GM12878 (cell line): ENCODE measurements around the gene SURF6. TPM values are rescaled to one million over a fixed set of nuclear protein-coding genes. Genes with fewer than 3 reads are reported as not detected.

ENCODE experiments used
- ATAC-seq: fragments of 200-7000 bp; cut with Tn5 transposase; 3 replicates; pipeline ENCODE4 v1.9.1; 2020; ENCODE audit warnings: mild to moderate bottlenecking, moderate library complexity
- BruUV-seq: library from RNA; stranded (reverse); fragments of 400-500 nt; replicated peaks from 2 replicates; lab custom pipeline; 2021; lab: Mats Ljungman, UMichigan
- CTCF ChIA-PET: fragments of 300-600 bp; sonication (Branson Sonifier 250); formaldehyde crosslinking; extraction: SDS; loops from one replicate; lab custom pipeline; 2021; ENCODE audit warnings: inconsistent platforms; lab: Yijun Ruan, JAX
- POLR2A ChIA-PET: fragments of 350-600 bp; formaldehyde crosslinking; extraction: SDS; loops from one replicate; lab custom pipeline; 2021; ENCODE audit warnings: inconsistent platforms; lab: Charles Lee
- RAD21 ChIA-PET: fragments of 300-600 bp; sonication (Branson Sonifier 250); formaldehyde crosslinking; loops from one replicate; lab custom pipeline; 2023; ENCODE audit warnings: antibody characterized with exemption; ENCODE audit not compliant: unreplicated experiment; lab: Charles Lee
- SMC1A ChIA-PET: fragments of 300-600 bp; sonication (Branson Sonifier 250); formaldehyde crosslinking; loops from one replicate; lab custom pipeline; 2023; ENCODE audit not compliant: unreplicated experiment, uncharacterized antibody; lab: Charles Lee
- DNase-seq: peaks from one replicate; pipeline ENCODE4 v3.0.0-alpha.2; 2011; ENCODE audit warnings: low read depth, low spot score
- FAIRE-seq: peaks from 3 replicates; lab custom pipeline; 2011; peaks lifted over from hg19 to GRCh38; lab: Jason Lieb, UNC
- H2AFZ ChIP-seq: 2 replicates; pipeline ENCODE4 v1.6.0; 2011; ENCODE audit warnings: low read depth, low read length, control low read depth; ENCODE audit not compliant: control insufficient read depth
- H3K27ac ChIP-seq: 2 replicates; pipeline ENCODE4 v1.5.1; 2011; ENCODE audit warnings: control low read depth; ENCODE audit not compliant: control insufficient read depth, insufficient read depth
- H3K27me3 ChIP-seq, 2 experiments: replicated peaks in 1 of 2; 2 replicates each; pipeline versions ENCODE4 v1.6.0 to v1.6.1; 2011; ENCODE audit warnings: low read length in 1 of 2; ENCODE audit not compliant: control insufficient read depth in 2 of 2, insufficient read depth in 2 of 2
- H3K36me3 ChIP-seq, 2 experiments: 2 replicates each; pipeline ENCODE4 v1.5.1; 2011; ENCODE audit warnings: low read length in 1 of 2; ENCODE audit not compliant: control insufficient read depth in 2 of 2, insufficient read depth in 2 of 2
- H3K4me1 ChIP-seq: 2 replicates; pipeline ENCODE4 v1.6.1; 2011; ENCODE audit warnings: mild to moderate bottlenecking, low read length, moderate library complexity, mixed read lengths; ENCODE audit not compliant: control insufficient read depth, insufficient read depth
- H3K4me2 ChIP-seq: 2 replicates; pipeline ENCODE4 v1.6.0; 2011; ENCODE audit warnings: control low read depth; ENCODE audit not compliant: control insufficient read depth, insufficient read depth
- H3K4me3 ChIP-seq: fragments of 200-600 bp; sonication (generic); 2 replicates; pipeline ENCODE4 v1.5.1; 2016
- H3K79me2 ChIP-seq: 2 replicates; pipeline ENCODE4 v1.6.0; 2011; ENCODE audit warnings: low read length; ENCODE audit not compliant: control insufficient read depth, insufficient read depth
- H3K9ac ChIP-seq: 2 replicates; pipeline ENCODE4 v1.8.0; 2011; ENCODE audit warnings: low read length, control low read depth, mixed read lengths; ENCODE audit not compliant: control insufficient read depth, insufficient read depth
- H3K9me3 ChIP-seq: replicated peaks from 3 replicates; pipeline ENCODE4 v1.5.1; 2011; ENCODE audit warnings: mild to moderate bottlenecking, low read length; ENCODE audit not compliant: control insufficient read depth, insufficient read depth
- H4K20me1 ChIP-seq: 2 replicates; pipeline ENCODE4 v1.6.0; 2011; ENCODE audit not compliant: control insufficient read depth, insufficient read depth
- BCL3 ChIP-seq: IDR thresholded peaks from 2 replicates; pipeline ENCODE4 v1.6.1; 2011; ENCODE audit warnings: borderline replicate concordance, low read depth, mild to moderate bottlenecking, moderate library complexity, low read length; ENCODE audit not compliant: insufficient read depth, poor library complexity, severe bottlenecking
- BHLHE40 ChIP-seq, 2 experiments: fragments of 450-650 bp in 1 of 2; IDR thresholded peaks; 2 replicates each; pipeline ENCODE4 v1.6.1; 2011 to 2017; ENCODE audit warnings: low read depth in 2 of 2, borderline replicate concordance in 1 of 2, improper control_type of control experiment in 1 of 2, low read length in 1 of 2, mild to moderate bottlenecking in 1 of 2
- CREM ChIP-seq: IDR thresholded peaks from 2 replicates; pipeline ENCODE4 v1.6.1; 2014; ENCODE audit warnings: antibody characterized with exemption, low read depth
- E2F8 ChIP-seq: fragments of 450-650 bp; IDR thresholded peaks from 2 replicates; pipeline ENCODE4 v1.6.1; 2018; ENCODE audit warnings: mild to moderate bottlenecking, low read depth, moderate library complexity; ENCODE audit not compliant: partially characterized antibody
- EGR1 ChIP-seq, 2 experiments: IDR thresholded peaks; 1 replicate in 1 of 2; 2 replicates in 1 of 2; pipeline ENCODE4 v1.6.1; 2011 to 2012; ENCODE audit warnings: low read depth in 2 of 2, low read length in 2 of 2, borderline replicate concordance in 1 of 2, mild to moderate bottlenecking in 1 of 2, moderate library complexity in 1 of 2
- HDAC2 ChIP-seq: fragments of 200-600 bp; sonication (generic); IDR thresholded peaks from 2 replicates; pipeline ENCODE4 v1.6.1; 2017
- HSF1 ChIP-seq: fragments of 150-350 bp; IDR thresholded peaks from 2 replicates; pipeline ENCODE4 v1.6.1; 2014; ENCODE audit warnings: mild to moderate bottlenecking, low read depth, low read length
- IKZF1 ChIP-seq: fragments of 450-650 bp; conservative IDR thresholded peaks from 2 replicates; pipeline ENCODE4 v1.6.1; 2017; ENCODE audit warnings: antibody characterized with exemption, mild to moderate bottlenecking
- JUNB ChIP-seq: IDR thresholded peaks from 2 replicates; pipeline ENCODE4 v1.6.1; 2016; ENCODE audit warnings: antibody characterized with exemption, mild to moderate bottlenecking
- KLF5 ChIP-seq: fragments of 450-650 bp; IDR thresholded peaks from 2 replicates; pipeline ENCODE4 v1.6.1; 2014; ENCODE audit warnings: mild to moderate bottlenecking; ENCODE audit not compliant: partially characterized antibody
- MEF2A ChIP-seq: IDR thresholded peaks from 2 replicates; pipeline ENCODE4 v1.6.1; 2011; ENCODE audit warnings: low read depth, mild to moderate bottlenecking, low read length, moderate library complexity; ENCODE audit not compliant: insufficient read depth
- MTA2 ChIP-seq: fragments of 450-650 bp; IDR thresholded peaks from 2 replicates; pipeline ENCODE4 v1.6.1; 2016; ENCODE audit warnings: low read depth, mild to moderate bottlenecking, moderate library complexity
- NR2C1 ChIP-seq: fragments of 450-650 bp; IDR thresholded peaks from 2 replicates; pipeline ENCODE4 v1.6.1; 2017; ENCODE audit warnings: antibody characterized with exemption, mild to moderate bottlenecking, moderate library complexity
- NRF1 ChIP-seq: conservative IDR thresholded peaks from 2 replicates; pipeline ENCODE4 v1.6.1; 2011; ENCODE audit warnings: mild to moderate bottlenecking, low read depth, low read length, improper control_type of control experiment
- POU2F2 ChIP-seq: IDR thresholded peaks from 3 replicates; pipeline ENCODE4 v1.6.1; 2011; ENCODE audit warnings: low read depth, mild to moderate bottlenecking, low read length, borderline replicate concordance
- RELA ChIP-seq: fragments of 450-650 bp; IDR thresholded peaks from 2 replicates; pipeline ENCODE4 v1.8.0; 2014; ENCODE audit warnings: borderline replicate concordance; ENCODE audit not compliant: partially characterized antibody
- SIN3A ChIP-seq: IDR thresholded peaks from 2 replicates; pipeline ENCODE4 v1.6.1; 2012; ENCODE audit warnings: low read depth, low read length, improper control_type of control experiment
- SREBF1 ChIP-seq: IDR thresholded peaks from 2 replicates; pipeline ENCODE4 v1.6.1; 2012; ENCODE audit warnings: mild to moderate bottlenecking, low read length
- TBL1XR1 ChIP-seq: IDR thresholded peaks from 2 replicates; pipeline ENCODE4 v1.6.1; 2012; ENCODE audit warnings: low read depth, low read length, improper control_type of control experiment
- WRNIP1 ChIP-seq: IDR thresholded peaks from 2 replicates; pipeline ENCODE4 v1.6.1; 2011; ENCODE audit warnings: low read depth, low read length, improper control_type of control experiment, borderline replicate concordance
- WGBS: methylation state at CpG from one replicate; pipeline ENCODE4 v1.1.6; 2016; ENCODE audit warnings: low lambda C conversion rate; ENCODE audit not compliant: insufficient replicate concordance, insufficient coverage; ENCODE audit errors: missing lambda C conversion rate; 5-methylcytosine and 5-hydroxymethylcytosine counted together
- in situ Hi-C: fragments of 300-500 bp; cut with MboI; formaldehyde crosslinking; loops from 9 replicates; pipeline ENCODE4 v1.14.3; 2018; ENCODE audit warnings: mixed read lengths
- intact Hi-C: fragments of 100-400 bp; cut with micrococcal nuclease; formaldehyde crosslinking; loops from one replicate; pipeline ENCODE4 v1.14.2; 2022; ENCODE audit not compliant: unreplicated experiment
- polyA plus RNA-seq, 11 experiments: library from polyadenylated mRNA; depleted of rRNA in 4 of 11; unstranded in 6 of 11; stranded (reverse) in 5 of 11; fragments of >200 nt; fragmentation: Nextera tagmentation in 4 of 11; fragmentation: Illumina TruSeq in 1 of 11; extraction: Ambion mirVana in 4 of 11; extraction: Trizol in 1 of 11; gene quantifications; 1 replicate in 1 of 11; 2 replicates in 10 of 11; pipeline versions ENCODE4 v1.2.1 to v1.2.3, GENCODE V29; 2011 to 2016; ENCODE audit warnings: inconsistent platforms in 2 of 11, missing spikeins in 2 of 11, low read depth in 1 of 11
- total RNA-seq, 4 experiments: library from RNA; depleted of rRNA in 3 of 4; stranded (reverse); fragments of >200 nt in 3 of 4; fragmentation: Illumina TruSeq in 1 of 4; extraction: Trizol in 1 of 4; gene quantifications; 2 replicates each; pipeline versions ENCODE4 v1.2.1 to v1.2.3, GENCODE V29; 2013 to 2021

The SURF6 gene
- total and polyA plus RNA-seq, 10 of the 15 experiments (the other 5 are each of a cell fraction or from before 2014, with no cell fraction given): 2.2 to 27.2 (median 15.1) TPM

GRCh38 chr9:133307301-133307700 lies 28.7 kb downstream of the SURF6 start:
- WGBS: 60% methylated on average over 16 of the region's 16 CpGs
- Histone ChIP-seq H3K4me3 (no peak overlapping the region), H2AFZ (no peak overlapping the region), H3K4me1 (no peaks in the 10 kb centered on the region), H3K9me3 (no peaks in the 10 kb centered on the region; the same call in 2 of the 3 replicates), H3K79me2 (no peaks in the 10 kb centered on the region), H3K9ac (no peak overlapping the region), H4K20me1 (no peaks in the 10 kb centered on the region), H3K4me2 (no peak overlapping the region), H3K27ac (no peak overlapping the region), H3K27me3 (no peaks in the 10 kb centered on the region), H3K36me3 (no peaks in the 10 kb centered on the region)
- FAIRE-seq (no peak), DNase-seq (no peak), ATAC-seq (no peak)
- ChIA-PET POLR2A (no interaction called here), RAD21 (no interaction called here), SMC1A (no interaction called here), CTCF (interaction anchor here (0.9 to 1.3 kb wide), 2 partner anchors 67 to 120 kb away, joined by 3 read pairs; no protein-coding TSS in a partner anchor)
- intact Hi-C loops (no loop called here), in situ Hi-C loops (no loop called here)
- BruUV-seq: no TSS peak
- TF ChIP-seq MEF2A (no peak), IKZF1 (no peak), HDAC2 (no peak), RELA (no peak), NRF1 (no peak), NR2C1 (no peak), EGR1 (IDR thresholded peaks at IDR 0.05; ENCODE audit: borderline replicate concordance in 1 of 2, low read depth in 2 of 2, low read length in 2 of 2) (no peak), MTA2 (no peak), HSF1 (no peak), TBL1XR1 (no peak), SIN3A (no peak), E2F8 (no peak), CREM (no peak), SREBF1 (no peak), POU2F2 (no peak), BHLHE40 (IDR thresholded peaks at IDR 0.05; ENCODE audit: borderline replicate concordance in 1 of 2, low read depth in 2 of 2, low read length in 1 of 2) (no peak), WRNIP1 (no peak), KLF5 (no peak), JUNB (no peak), BCL3 (no peak)
